B cell (primary cell): ENCODE measurements around the gene TTF2. TPM values are rescaled to one million over a fixed set of nuclear protein-coding genes. Genes with fewer than 3 reads are reported as not detected.

Experiments
- ATAC-seq: fragments of 200-7000 bp; cut with Tn5 transposase; one replicate; pipeline ENCODE4 v1.10.0; 2021; ENCODE audit warnings: low read depth, mild to moderate bottlenecking, moderate number of reproducible peaks, moderate library complexity
- CTCF ChIA-PET: fragments of 350-600 bp; sonication (Branson Sonifier 250); formaldehyde crosslinking; loops from one replicate; lab custom pipeline; 2021; ENCODE audit warnings: antibody characterized with exemption, inconsistent platforms; lab: Charles Lee
- POLR2A ChIA-PET: fragments of 350-600 bp; sonication (Branson Sonifier 250); formaldehyde crosslinking; loops from one replicate; lab custom pipeline; 2021; ENCODE audit warnings: antibody characterized with exemption; lab: Charles Lee
- DNase-seq: peaks from one replicate; pipeline ENCODE4 v3.0.0; 2013
- H2AFZ ChIP-seq: 2 replicates; pipeline ENCODE4 v1.6.1; 2012; ENCODE audit warnings: mild to moderate bottlenecking, low read depth, low read length; ENCODE audit not compliant: insufficient read depth, poor library complexity, severe bottlenecking
- H3K27ac ChIP-seq, 2 donors: 1 replicate in 1 of 2; 2 replicates in 1 of 2; pipeline ENCODE4 v1.5.1; 2012 to 2013; ENCODE audit warnings: low read length in 2 of 2, mild to moderate bottlenecking in 2 of 2, moderate library complexity in 1 of 2
- H3K27me3 ChIP-seq, 4 experiments: fragments of 200-600 bp in 1 of 4; sonication (generic) in 1 of 4; replicated peaks in 1 of 4; 1 replicate in 2 of 4; 2 replicates in 2 of 4; pipeline versions ENCODE4 v1.6.1 to v1.7.0; 2013 to 2016; ENCODE audit warnings: low read length in 3 of 4, mild to moderate bottlenecking in 2 of 4, mixed read lengths in 1 of 4, moderate library complexity in 1 of 4; ENCODE audit not compliant: insufficient read depth in 4 of 4, control insufficient read depth in 3 of 4; ENCODE audit errors: control extremely low read depth in 1 of 4
- H3K36me3 ChIP-seq, 2 experiments: replicated peaks in 1 of 2; 1 replicate in 1 of 2; 2 replicates in 1 of 2; pipeline versions ENCODE4 v1.6.1 to v1.7.1; 2013; ENCODE audit warnings: low read length in 1 of 2; ENCODE audit not compliant: insufficient read depth in 2 of 2, control insufficient read depth in 1 of 2; ENCODE audit errors: control extremely low read depth in 1 of 2, extremely low read depth in 1 of 2
- H3K4me1 ChIP-seq, 2 donors: fragments of 200-600 bp in 1 of 2; sonication (generic) in 1 of 2; 1 replicate in 1 of 2; 2 replicates in 1 of 2; pipeline versions ENCODE4 v1.5.1 to v1.6.1; 2013 to 2017; ENCODE audit warnings: low read length in 2 of 2; ENCODE audit not compliant: control insufficient read depth in 2 of 2, insufficient read depth in 2 of 2
- H3K4me2 ChIP-seq: replicated peaks from 2 replicates; pipeline ENCODE3; 2012; ENCODE audit warnings: mild to moderate bottlenecking, low read depth, low read length; ENCODE audit not compliant: poor library complexity, severe bottlenecking
- H3K4me3 ChIP-seq, 5 experiments: fragments of 200-600 bp in 1 of 5; sonication (generic) in 1 of 5; 1 replicate in 3 of 5; 2 replicates in 2 of 5; pipeline versions ENCODE4 v1.5.1 to v1.7.0; 2011 to 2016; ENCODE audit warnings: low read length in 4 of 5, mild to moderate bottlenecking in 4 of 5, low read depth in 2 of 5, control low read depth in 1 of 5, moderate library complexity in 1 of 5; ENCODE audit not compliant: insufficient read depth in 1 of 5; ENCODE audit errors: control extremely low read depth in 1 of 5, extremely low read depth in 1 of 5
- H3K79me2 ChIP-seq: fragments of 200-600 bp; sonication (generic); one replicate; pipeline ENCODE4 v1.6.0; 2016; ENCODE audit warnings: low read length; ENCODE audit not compliant: control insufficient read depth, insufficient read depth
- H3K9ac ChIP-seq: fragments of 200-600 bp; sonication (generic); 2 replicates; pipeline ENCODE4 v1.6.1; 2017; ENCODE audit warnings: mild to moderate bottlenecking, low read length, moderate library complexity
- H3K9me3 ChIP-seq, 3 donors: one replicate each; pipeline versions ENCODE4 v1.6.1 to v1.7.1; 2013; ENCODE audit warnings: low read length in 2 of 3; ENCODE audit not compliant: control insufficient read depth in 2 of 3, insufficient read depth in 1 of 3; ENCODE audit errors: control extremely low read depth in 1 of 3
- H4K20me1 ChIP-seq: 2 replicates; pipeline ENCODE4 v1.6.0; 2012; ENCODE audit warnings: mild to moderate bottlenecking, low read length; ENCODE audit not compliant: insufficient read depth, control insufficient read depth, poor library complexity, severe bottlenecking
- H3K27ac Mint-ChIP-seq: one replicate; pipeline ENCODE4 v1.8.0; 2021; ENCODE audit warnings: mixed read lengths
- H3K27me3 Mint-ChIP-seq: one replicate; pipeline ENCODE4 v1.8.0; 2021; ENCODE audit warnings: mixed read lengths
- H3K4me1 Mint-ChIP-seq: one replicate; pipeline ENCODE4 v1.8.0; 2021; ENCODE audit warnings: mixed read lengths
- H3K4me3 Mint-ChIP-seq: one replicate; pipeline ENCODE4 v1.8.0; 2021; ENCODE audit warnings: mixed read lengths
- H3K9me3 Mint-ChIP-seq: one replicate; pipeline ENCODE4 v1.8.0; 2022; ENCODE audit warnings: mixed read lengths; ENCODE audit not compliant: insufficient read depth
- EZH2 ChIP-seq: IDR thresholded peaks from 2 replicates; pipeline ENCODE4 v1.6.1; 2012; ENCODE audit warnings: borderline replicate concordance, low read depth, mild to moderate bottlenecking, moderate library complexity, low read length; ENCODE audit not compliant: insufficient read depth, poor library complexity, severe bottlenecking
- WGBS: methylation state at CpG from one replicate; pipeline ENCODE4 v1.1.5; 2013; ENCODE audit warnings: missing lambda C conversion rate; ENCODE audit not compliant: insufficient coverage; 5-methylcytosine and 5-hydroxymethylcytosine counted together
- intact Hi-C: fragments of 100-400 bp; cut with micrococcal nuclease; formaldehyde crosslinking; loops from one replicate; pipeline ENCODE4 v1.10.0; 2022
- polyA minus RNA-seq: library from RNA; depleted of rRNA, polyadenylated mRNA; stranded (reverse); fragments of >200 nt; gene quantifications from 2 replicates; pipeline ENCODE4 v1.2.3, GENCODE V29; 2012
- polyA plus RNA-seq: library from polyadenylated mRNA; depleted of rRNA; stranded (reverse); fragments of >200 nt; gene quantifications from 2 replicates; pipeline ENCODE4 v1.2.3, GENCODE V29; 2012
- total RNA-seq, 2 donors: library from RNA; stranded (reverse); fragments of 120-200 nt in 1 of 2; gene quantifications; 1 replicate in 1 of 2; 2 replicates in 1 of 2; pipeline versions ENCODE4 v1.2.3 to v1.2.4, GENCODE V29; 2013 to 2022
- TF ChIP-seq, protein P1 (sequence below): fragments of 200-600 bp; IDR thresholded peaks from one replicate; pipeline ENCODE4 v1.8.0; 2022; ENCODE audit warnings: antibody characterized with exemption, mild to moderate bottlenecking

TTF2 gene
- total RNA-seq, result 28.9 and 29.1 TPM in 2 replicates
- total RNA-seq (2013), result 21.4 TPM
- 11.3 and 18.8 TPM in 2 replicates for polyA plus RNA-seq
- polyA minus RNA-seq, result 13.3 and 15.6 TPM in 2 replicates

DNA sequence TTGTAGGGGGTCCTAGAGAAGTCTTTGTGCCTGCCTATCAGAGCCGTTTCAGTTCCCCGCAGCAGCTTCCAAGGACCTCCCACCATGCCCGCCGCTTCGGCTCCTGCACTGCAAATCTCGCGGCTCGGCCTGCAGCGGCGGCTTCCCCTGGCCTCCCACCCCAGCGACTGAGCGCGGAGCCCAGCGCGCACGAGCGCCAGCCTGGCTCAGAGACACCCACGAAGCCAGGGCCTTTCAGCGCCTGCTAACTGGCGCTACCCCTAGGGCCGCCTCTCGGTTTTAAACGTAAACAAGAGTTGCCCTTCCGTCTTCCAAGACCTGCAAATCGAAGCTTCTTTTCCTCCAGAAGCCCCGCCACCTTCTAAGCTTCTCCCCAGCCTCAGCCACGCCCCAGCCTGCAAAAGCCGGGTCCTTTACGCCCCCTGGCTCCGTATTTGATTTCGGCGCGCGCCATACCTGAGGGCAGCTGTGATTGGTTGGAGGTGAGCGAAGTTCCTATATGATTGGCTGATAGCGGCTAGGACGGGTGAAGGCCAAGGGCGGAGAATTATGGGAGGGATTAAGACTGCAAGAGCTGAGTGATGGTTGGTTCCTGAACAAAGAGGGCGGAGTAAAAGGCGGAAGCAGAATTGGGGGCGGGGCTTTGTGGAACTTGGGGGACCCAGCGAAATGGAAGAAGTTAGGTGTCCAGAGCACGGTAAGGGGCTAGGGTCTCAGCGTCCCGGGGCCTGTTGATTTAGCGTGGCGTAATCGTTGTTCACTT lies at the start of gene TTF2:
Gene TTF2 (plus strand): TSS at position 649 of the 763 bp plus-strand sequence. CDS start 21 bp downstream, at position 670.
- H3K4me3 Mint-ChIP-seq, result no peak within 1 kb of the TSS
- H3K27me3 Mint-ChIP-seq, result no peaks in the 10 kb centered on the region
- H3K79me2 ChIP-seq, result peaks cover 3% of the 10 kb centered on the region
- ChIA-PET CTCF (interaction anchor here (0.5 to 5.8 kb wide), 15 partner anchors 10 to 921 kb away, joined by 3 to 64 read pairs (median 4); partner anchors contain the start of gene TRIM45), POLR2A (interaction anchor here (0.6 to 1.5 kb wide), 5 partner anchors 8 to 323 kb away, joined by 3 to 7 read pairs (median 3); partner anchors contain the start of gene MAN1A2)
- peak; percentile 98 for DNase-seq
- peaks cover 25% of the 10 kb centered on the region for H3K4me1 Mint-ChIP-seq
- peak within 1 kb of the TSS; percentile 83 for H3K9ac ChIP-seq
- no peaks in the 10 kb centered on the region for H3K27me3 ChIP-seq
- intact Hi-C loops, result loop anchor here (1.0 to 10.0 kb wide), 6 partner anchors 62 to 869 kb away; partner anchors contain the start of genes ATP1A1, CD58, GDAP2 and MAN1A2
- H3K9me3 ChIP-seq, result no peaks in the 10 kb centered on the region
- peak within 1 kb of the TSS; percentile 69 to 76 for H3K27ac ChIP-seq
- peak within 1 kb of the TSS; percentile 97 for H3K4me2 ChIP-seq
- H4K20me1 ChIP-seq, result no peaks in the 10 kb centered on the region
- ATAC-seq, result peak; percentile 96
- peak within 1 kb of the TSS; percentile 96 for H2AFZ ChIP-seq
- under 1% methylated on average over 48 of the region's 48 CpGs for WGBS
- peak within 1 kb of the TSS; percentile 71 to 95 (median 79) for H3K4me3 ChIP-seq
- TF ChIP-seq, protein P1, sequence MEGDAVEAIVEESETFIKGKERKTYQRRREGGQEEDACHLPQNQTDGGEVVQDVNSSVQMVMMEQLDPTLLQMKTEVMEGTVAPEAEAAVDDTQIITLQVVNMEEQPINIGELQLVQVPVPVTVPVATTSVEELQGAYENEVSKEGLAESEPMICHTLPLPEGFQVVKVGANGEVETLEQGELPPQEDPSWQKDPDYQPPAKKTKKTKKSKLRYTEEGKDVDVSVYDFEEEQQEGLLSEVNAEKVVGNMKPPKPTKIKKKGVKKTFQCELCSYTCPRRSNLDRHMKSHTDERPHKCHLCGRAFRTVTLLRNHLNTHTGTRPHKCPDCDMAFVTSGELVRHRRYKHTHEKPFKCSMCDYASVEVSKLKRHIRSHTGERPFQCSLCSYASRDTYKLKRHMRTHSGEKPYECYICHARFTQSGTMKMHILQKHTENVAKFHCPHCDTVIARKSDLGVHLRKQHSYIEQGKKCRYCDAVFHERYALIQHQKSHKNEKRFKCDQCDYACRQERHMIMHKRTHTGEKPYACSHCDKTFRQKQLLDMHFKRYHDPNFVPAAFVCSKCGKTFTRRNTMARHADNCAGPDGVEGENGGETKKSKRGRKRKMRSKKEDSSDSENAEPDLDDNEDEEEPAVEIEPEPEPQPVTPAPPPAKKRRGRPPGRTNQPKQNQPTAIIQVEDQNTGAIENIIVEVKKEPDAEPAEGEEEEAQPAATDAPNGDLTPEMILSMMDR, result peak; percentile 5
- TF ChIP-seq EZH2, result no peak
- H3K4me1 ChIP-seq, result peaks cover 14 to 17% of the 10 kb centered on the region in 2 donors
- peaks cover 0 to 6% of the 10 kb centered on the region in 2 experiments for H3K36me3 ChIP-seq
- H3K27ac Mint-ChIP-seq, result no peak within 1 kb of the TSS
- H3K9me3 Mint-ChIP-seq, result no peaks in the 10 kb centered on the region

DNA sequence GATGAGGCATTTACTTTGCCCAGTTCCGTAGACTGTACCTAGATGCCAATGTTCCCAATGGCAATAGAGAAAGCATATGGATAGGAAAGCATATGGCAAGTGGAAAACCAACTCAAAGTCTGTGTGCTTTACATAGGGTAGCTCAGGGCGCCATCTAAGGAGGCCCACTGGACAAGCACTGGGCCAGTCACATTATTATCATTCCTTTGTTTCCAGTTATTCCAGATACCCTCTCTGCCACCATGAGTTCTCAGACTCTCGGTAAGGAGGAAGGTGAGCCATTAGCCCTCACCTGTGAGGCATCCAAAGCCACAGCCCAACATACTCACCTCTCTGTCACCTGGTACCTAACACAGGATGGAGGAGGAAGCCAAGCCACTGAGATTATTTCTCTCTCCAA lies 48.8 kb upstream of the TTF2 start:
- 100% methylated on average over 2 of the region's 3 CpGs for WGBS
- Histone ChIP-seq H3K4me1 (no peaks in the 10 kb centered on the region), H3K4me2 (no peak overlapping the region), H2AFZ (no peak overlapping the region), H3K79me2 (no peaks in the 10 kb centered on the region), H3K27me3 (no peaks in the 10 kb centered on the region), H3K9ac (no peak overlapping the region), H3K36me3 (no peaks in the 10 kb centered on the region), H3K27ac (no peak overlapping the region), H4K20me1 (no peaks in the 10 kb centered on the region), H3K4me3 (no peak overlapping the region), H3K9me3 (no peaks in the 10 kb centered on the region)
- no peaks in the 10 kb centered on the region for H3K4me1 Mint-ChIP-seq
- H3K9me3 Mint-ChIP-seq, result no peaks in the 10 kb centered on the region
- ChIA-PET POLR2A (no interaction called here), CTCF (no interaction called here)
- H3K27me3 Mint-ChIP-seq, result no peaks in the 10 kb centered on the region
- DNase-seq, result no peak
- TF ChIP-seq, protein P1, result no peak
- TF ChIP-seq EZH2, result no peak
- intact Hi-C loops, result no loop called here
- no peak for ATAC-seq
- H3K27ac Mint-ChIP-seq, result no peak overlapping the region
- no peak overlapping the region for H3K4me3 Mint-ChIP-seq
